DOHH2 (cell line): ENCODE results near the gene AVPR1B.

Experiments
- H3F3A ChIP-seq: fragments of 200-600 bp; sonication (generic), shearing (Covaris generic); 2 replicates; pipeline ENCODE4 v1.6.0; 2016; ENCODE audit warnings: antibody characterized with exemption, mild to moderate bottlenecking; ENCODE audit not compliant: control insufficient read depth, insufficient read depth
- H3K27ac ChIP-seq: fragments of 200-600 bp; sonication (generic); 2 replicates; pipeline ENCODE4 v1.5.1; 2014; ENCODE audit warnings: low read depth, mild to moderate bottlenecking, low read length, moderate library complexity
- H3K27me3 ChIP-seq: fragments of 200-600 bp; sonication (generic); 2 replicates; pipeline ENCODE4 v1.6.1; 2014; ENCODE audit warnings: mild to moderate bottlenecking, low read length, mixed read lengths; ENCODE audit not compliant: control insufficient read depth
- H3K36me3 ChIP-seq: fragments of 200-600 bp; sonication (generic); 2 replicates; pipeline ENCODE4 v1.6.1; 2014; ENCODE audit warnings: mild to moderate bottlenecking, low read length, moderate library complexity, mixed read lengths; ENCODE audit not compliant: control insufficient read depth
- H3K4me1 ChIP-seq: fragments of 200-600 bp; sonication (generic); 2 replicates; pipeline ENCODE4 v1.6.1; 2014; ENCODE audit warnings: mild to moderate bottlenecking, low read length, mixed read lengths; ENCODE audit not compliant: control insufficient read depth
- H3K4me2 ChIP-seq: fragments of 200-600 bp; sonication (generic); 2 replicates; pipeline ENCODE4 v1.6.0; 2014; ENCODE audit warnings: mild to moderate bottlenecking, low read length, moderate library complexity
- H3K4me3 ChIP-seq: fragments of 200-600 bp; sonication (generic); 2 replicates; pipeline ENCODE4 v1.5.1; 2014; ENCODE audit warnings: mild to moderate bottlenecking, low read length, mixed read lengths
- H3K79me2 ChIP-seq: fragments of 200-600 bp; sonication (generic); 2 replicates; pipeline ENCODE4 v1.6.1; 2014; ENCODE audit warnings: mild to moderate bottlenecking, low read length, mixed read lengths; ENCODE audit not compliant: control insufficient read depth
- H3K9me2 ChIP-seq: fragments of 200-600 bp; sonication (generic); replicated peaks from 2 replicates; pipeline ENCODE4 v1.6.1; 2014; ENCODE audit warnings: mild to moderate bottlenecking, low read length, mixed read lengths; ENCODE audit not compliant: control insufficient read depth
- H3K9me3 ChIP-seq: fragments of 200-600 bp; sonication (generic); 2 replicates; pipeline ENCODE4 v1.6.1; 2014; ENCODE audit warnings: antibody characterized with exemption, low read length, mixed read lengths; ENCODE audit not compliant: control insufficient read depth, insufficient read depth
- H4K20me1 ChIP-seq: fragments of 200-600 bp; sonication (generic); 2 replicates; pipeline ENCODE4 v1.6.0; 2014; ENCODE audit warnings: low read depth, mild to moderate bottlenecking, antibody characterized with exemption, low read length, moderate library complexity; ENCODE audit not compliant: control insufficient read depth, insufficient read depth
- CTCF ChIP-seq: fragments of 200-600 bp; sonication (generic); IDR thresholded peaks from one replicate; pipeline ENCODE4 v1.5.1; 2014; ENCODE audit warnings: antibody characterized with exemption, mild to moderate bottlenecking, low read depth, low read length; ENCODE audit not compliant: poor library complexity, severe bottlenecking
- EZH2phosphoT487 ChIP-seq: fragments of 200-600 bp; sonication (generic); IDR thresholded peaks from 2 replicates; pipeline ENCODE4 v1.6.1; 2017; ENCODE audit warnings: borderline replicate concordance, mild to moderate bottlenecking, antibody characterized with exemption, low read length, moderate library complexity, mixed read lengths

Gene AVPR1B

GRCh38 chr1:206103979-206104378, 13.2 kb downstream of the AVPR1B start:
- Histone ChIP-seq H3K79me2 (no peaks in the 10 kb centered on the region), H3F3A (no peaks in the 10 kb centered on the region; the same call in 1 of the 2 replicates), H3K9me3 (no peaks in the 10 kb centered on the region), H3K27me3 (peaks cover 5% of the 10 kb centered on the region; the same call in 1 of the 2 replicates), H3K4me3 (no peak overlapping the region), H3K4me1 (peaks cover 5% of the 10 kb centered on the region; the same call in 1 of the 2 replicates), H3K27ac (no peak overlapping the region), H4K20me1 (no peaks in the 10 kb centered on the region), H3K4me2 (no peak overlapping the region), H3K36me3 (no peaks in the 10 kb centered on the region), H3K9me2 (no peaks in the 10 kb centered on the region)
- TF ChIP-seq CTCF: no peak
- no peak for TF ChIP-seq EZH2phosphoT487

- no peaks in the 10 kb centered on the region for H3K27me3 ChIP-seq
- no peaks in the 10 kb centered on the region; the same call in 1 of the 2 replicates for H3F3A ChIP-seq
- no peak overlapping the region for H3K4me2 ChIP-seq
- H3K79me2 ChIP-seq: no peaks in the 10 kb centered on the region
- H3K9me2 ChIP-seq: no peaks in the 10 kb centered on the region
- H3K27ac ChIP-seq: no peak overlapping the region
- peaks cover 5% of the 10 kb centered on the region; the same call in 1 of the 2 replicates for H3K4me1 ChIP-seq
- no peak overlapping the region for H3K4me3 ChIP-seq
- TF ChIP-seq EZH2phosphoT487 (no peak), CTCF (no peak)
- H3K9me3 ChIP-seq: no peaks in the 10 kb centered on the region
- peaks cover 3% of the 10 kb centered on the region; the same call in 1 of the 2 replicates for H3K36me3 ChIP-seq
- no peaks in the 10 kb centered on the region for H4K20me1 ChIP-seq
These were observed 14.8 kb downstream of the AVPR1B start for GRCh38 chr1:206102292-206102936.

GRCh38 chr1:206101351-206102045, 15.7 kb downstream of the AVPR1B start:
- Histone ChIP-seq H3K9me3 (no peaks in the 10 kb centered on the region), H3K27ac (no peak overlapping the region), H3K4me3 (no peak overlapping the region), H3K4me2 (no peak overlapping the region), H3F3A (no peaks in the 10 kb centered on the region; the same call in 1 of the 2 replicates), H4K20me1 (no peaks in the 10 kb centered on the region), H3K4me1 (peaks cover 5% of the 10 kb centered on the region; the same call in 1 of the 2 replicates), H3K79me2 (no peaks in the 10 kb centered on the region), H3K36me3 (peaks cover 3% of the 10 kb centered on the region; the same call in 1 of the 2 replicates), H3K9me2 (no peaks in the 10 kb centered on the region), H3K27me3 (no peaks in the 10 kb centered on the region)
- TF ChIP-seq CTCF (no peak), EZH2phosphoT487 (no peak)
